ENCODE data around the gene NTF3. TPM values are rescaled to one million over a fixed set of nuclear protein-coding genes. Genes with fewer than 3 reads are reported as not detected.

NTF3 gene
- polyA plus RNA-seq, 3 donors, result not detected

GRCh38 chr12:5388581-5389535, 43.0 kb upstream of the NTF3 start:
- H3K27me3 Mint-ChIP-seq (ENCODE audit: low read depth in 3 of 3), result peaks cover 0 to 3% (median under 1%) of the 10 kb centered on the region in 3 donors
- Histone ChIP-seq H3K36me3 (replicated peaks in 1 of 2; ENCODE audit: control insufficient read depth in 1 of 2, insufficient read depth in 2 of 2, low read length in 2 of 2) (no peaks in the 10 kb centered on the region), H3K4me2 (replicated peaks; ENCODE audit: extremely low read depth, low read length, poor library complexity, severe bottlenecking) (no peak overlapping the region), H3K27ac (ENCODE audit: low read depth in 1 of 2, low read length in 2 of 2) (no peak overlapping the region), H4K20me1 (ENCODE audit: insufficient read depth, low read length) (no peaks in the 10 kb centered on the region), H3K4me3 (replicated peaks in 1 of 3; ENCODE audit: low read depth in 2 of 3, low read length in 3 of 3) (no peak overlapping the region), H3K9ac (ENCODE audit: insufficient read depth, low read length, poor library complexity, severe bottlenecking) (no peak overlapping the region), H3K27me3 (ENCODE audit: control insufficient read depth in 2 of 2, insufficient read depth in 2 of 2, low read length in 2 of 2) (peaks cover 0 to 2% of the 10 kb centered on the region in 2 donors), H3K4me1 (ENCODE audit: control insufficient read depth in 1 of 2, insufficient read depth in 2 of 2, low read length in 2 of 2) (no peaks in the 10 kb centered on the region), H3K9me3 (replicated peaks in 1 of 2; ENCODE audit: control insufficient read depth in 1 of 2, insufficient read depth in 1 of 2, low read length in 2 of 2) (no peaks in the 10 kb centered on the region), H3K79me2 (ENCODE audit: insufficient read depth, low read length) (no peaks in the 10 kb centered on the region), H2AFZ (ENCODE audit: insufficient read depth, low read depth, low read length, poor library complexity, severe bottlenecking) (no peak overlapping the region)
- 89% methylated on average over 1 of the region's 5 CpGs for WGBS (ENCODE audit: insufficient coverage)
- H3K4me3 Mint-ChIP-seq, result no peak overlapping the region
- peaks cover 0 to 3% (median 0%) of the 10 kb centered on the region in 7 donors for H3K9me3 Mint-ChIP-seq
- H3K4me1 Mint-ChIP-seq, result no peaks in the 10 kb centered on the region
- H3K27ac Mint-ChIP-seq, result no peak overlapping the region
- TF ChIP-seq CTCF (IDR thresholded peaks at IDR 0.05), result no peak
- DNase-seq, result no peak
- H3K36me3 Mint-ChIP-seq, result no peaks in the 10 kb centered on the region
- intact Hi-C loops (cut with micrococcal nuclease), result no loop called here

- H3K27ac ChIP-seq (ENCODE audit: low read depth in 1 of 2, low read length in 2 of 2), result no peak overlapping the region
- 90% methylated on average over 3 of the region's 6 CpGs for WGBS (ENCODE audit: insufficient coverage)
- no peaks in the 10 kb centered on the region for H3K4me1 ChIP-seq (ENCODE audit: control insufficient read depth in 1 of 2, insufficient read depth in 2 of 2, low read length in 2 of 2)
- Mint-ChIP-seq H3K27me3 (ENCODE audit: low read depth in 3 of 3) (peaks cover 0 to 5% (median 4%) of the 10 kb centered on the region in 3 donors), H3K27ac (no peak overlapping the region), H3K9me3 (peaks cover 0 to 3% (median 0%) of the 10 kb centered on the region in 7 donors), H3K4me1 (no peaks in the 10 kb centered on the region), H3K4me3 (no peak overlapping the region), H3K36me3 (no peaks in the 10 kb centered on the region)
- TF ChIP-seq CTCF (IDR thresholded peaks at IDR 0.05), result no peak
- intact Hi-C loops (cut with micrococcal nuclease), result no loop called here
- no peak overlapping the region for H3K4me2 ChIP-seq (replicated peaks; ENCODE audit: extremely low read depth, low read length, poor library complexity, severe bottlenecking)
- no peak overlapping the region for H3K4me3 ChIP-seq (replicated peaks in 1 of 3; ENCODE audit: low read depth in 2 of 3, low read length in 3 of 3)
- DNase-seq, result no peak
- H2AFZ ChIP-seq (ENCODE audit: insufficient read depth, low read depth, low read length, poor library complexity, severe bottlenecking), result no peak overlapping the region
- H3K9ac ChIP-seq (ENCODE audit: insufficient read depth, low read length, poor library complexity, severe bottlenecking), result no peak overlapping the region
- H3K9me3 ChIP-seq (replicated peaks in 1 of 2; ENCODE audit: control insufficient read depth in 1 of 2, insufficient read depth in 1 of 2, low read length in 2 of 2), result no peaks in the 10 kb centered on the region
- no peaks in the 10 kb centered on the region for H3K36me3 ChIP-seq (replicated peaks in 1 of 2; ENCODE audit: control insufficient read depth in 1 of 2, insufficient read depth in 2 of 2, low read length in 2 of 2)
- no peaks in the 10 kb centered on the region for H4K20me1 ChIP-seq (ENCODE audit: insufficient read depth, low read length)
- H3K27me3 ChIP-seq (ENCODE audit: control insufficient read depth in 2 of 2, insufficient read depth in 2 of 2, low read length in 2 of 2), result peaks cover 0 to 2% of the 10 kb centered on the region in 2 donors
- no peaks in the 10 kb centered on the region for H3K79me2 ChIP-seq (ENCODE audit: insufficient read depth, low read length)
These were observed 41.6 kb upstream of the NTF3 start for GRCh38 chr12:5390174-5390799.

Data from CD14-positive monocyte (primary cell).